COLO668 (cell line): Measurements from ENCODE around the gene SCD5.

Experiments
- DNase-seq: peaks from one replicate; lab custom pipeline; 2025; ENCODE audit not compliant: unreplicated experiment; lab: John Stamatoyannopoulos, UW

Gene SCD5

DNA sequence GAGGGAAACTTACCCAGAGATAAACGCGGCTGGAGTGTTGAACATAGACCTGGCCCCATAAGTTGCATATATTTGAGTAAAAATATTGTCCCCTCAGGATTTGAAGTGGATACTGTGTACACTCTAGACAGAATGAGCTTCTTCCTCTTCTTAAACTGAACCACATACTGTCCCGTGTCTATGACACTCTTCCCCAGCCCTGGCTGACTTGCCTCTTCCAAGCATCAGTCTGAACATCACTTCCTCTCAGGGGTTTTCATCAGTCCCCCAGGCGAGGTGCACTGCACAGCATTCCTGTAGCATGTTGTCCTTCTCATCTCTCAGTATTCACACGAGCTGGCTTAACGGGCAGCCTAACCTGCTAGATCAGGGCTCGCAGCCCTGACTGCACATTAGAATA lies 156.3 kb downstream of the SCD5 start:
- DNase-seq = no peak

DNA sequence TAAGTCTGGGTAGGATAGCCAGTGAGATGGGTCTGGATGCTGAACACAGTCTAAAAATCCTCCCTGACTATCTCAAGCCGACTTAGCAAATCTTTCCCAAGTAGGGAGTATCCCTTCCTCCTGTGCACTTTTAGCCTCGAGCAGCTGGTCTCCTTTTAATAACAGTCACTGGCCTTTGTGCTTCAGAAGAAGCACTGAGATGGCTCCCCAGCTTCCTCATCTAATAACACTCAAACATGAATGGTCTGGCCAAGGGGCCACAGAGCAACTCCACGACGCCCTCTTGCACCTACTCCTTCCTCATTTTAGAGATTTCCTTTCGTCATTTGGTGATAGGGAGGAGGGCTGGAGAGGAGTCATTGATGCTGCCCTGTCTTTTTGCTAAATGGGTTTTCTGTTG lies 158.1 kb downstream of the SCD5 start:
- no peak for DNase-seq

DNA sequence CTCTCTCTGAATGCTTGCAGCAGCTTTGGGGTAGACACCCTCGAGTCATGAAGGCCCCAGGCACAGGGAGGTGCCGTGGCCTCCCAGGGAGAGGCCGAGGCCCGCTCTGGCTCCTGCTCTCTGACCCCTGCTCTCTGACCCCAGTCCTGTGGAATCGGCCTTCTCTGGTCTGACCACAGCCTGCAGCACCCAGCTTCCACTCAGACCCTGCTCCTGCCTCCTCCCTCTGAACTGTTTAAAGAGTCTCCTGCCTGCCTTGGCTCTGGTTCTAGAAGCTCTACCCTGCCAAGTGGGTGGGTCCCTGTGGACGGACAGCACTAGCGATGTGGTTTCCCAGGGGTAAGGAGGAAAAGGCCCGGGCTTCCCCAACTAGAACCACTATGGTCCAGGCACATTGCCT lies 158.6 kb downstream of the SCD5 start:
- no peak for DNase-seq

DNA sequence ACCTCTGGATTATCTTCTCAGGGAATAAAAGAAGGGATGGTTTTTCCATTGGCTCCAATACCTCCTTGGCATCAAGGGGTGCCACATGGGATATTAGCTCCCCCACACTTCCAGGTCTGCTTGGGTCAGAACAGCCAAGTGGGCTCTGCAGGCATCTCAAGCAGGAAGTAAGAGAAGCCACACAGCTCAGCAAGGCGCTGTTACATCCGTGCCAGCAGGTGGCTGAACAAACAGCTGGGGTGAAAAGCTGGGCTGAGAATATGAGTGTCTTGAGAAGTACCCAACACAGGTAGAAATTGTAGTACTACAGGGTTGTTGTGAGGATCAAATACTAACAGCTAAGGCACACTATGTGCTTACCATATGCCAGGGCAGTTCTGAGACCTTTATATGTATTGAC lies 160.1 kb downstream of the SCD5 start:
- no peak for DNase-seq

DNA sequence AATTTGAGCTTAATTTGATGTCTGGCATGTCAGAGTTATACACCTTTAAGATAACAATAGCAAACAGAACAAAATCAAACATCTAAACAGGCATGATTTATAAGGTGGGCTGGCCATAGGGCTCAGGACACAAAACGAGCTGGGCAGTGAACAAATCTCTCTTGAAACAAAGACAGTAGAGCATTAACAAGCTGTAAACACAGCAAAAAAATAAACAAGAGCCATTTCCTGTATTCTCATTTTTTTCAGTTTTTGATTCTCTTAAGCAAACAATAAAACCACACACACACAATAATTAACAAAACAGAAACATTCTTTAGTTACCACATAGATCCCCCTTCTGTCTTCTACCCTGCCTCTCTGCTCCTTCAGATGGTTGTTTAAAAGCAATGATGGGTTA lies 168.5 kb downstream of the SCD5 start:
- no peak for DNase-seq

DNA sequence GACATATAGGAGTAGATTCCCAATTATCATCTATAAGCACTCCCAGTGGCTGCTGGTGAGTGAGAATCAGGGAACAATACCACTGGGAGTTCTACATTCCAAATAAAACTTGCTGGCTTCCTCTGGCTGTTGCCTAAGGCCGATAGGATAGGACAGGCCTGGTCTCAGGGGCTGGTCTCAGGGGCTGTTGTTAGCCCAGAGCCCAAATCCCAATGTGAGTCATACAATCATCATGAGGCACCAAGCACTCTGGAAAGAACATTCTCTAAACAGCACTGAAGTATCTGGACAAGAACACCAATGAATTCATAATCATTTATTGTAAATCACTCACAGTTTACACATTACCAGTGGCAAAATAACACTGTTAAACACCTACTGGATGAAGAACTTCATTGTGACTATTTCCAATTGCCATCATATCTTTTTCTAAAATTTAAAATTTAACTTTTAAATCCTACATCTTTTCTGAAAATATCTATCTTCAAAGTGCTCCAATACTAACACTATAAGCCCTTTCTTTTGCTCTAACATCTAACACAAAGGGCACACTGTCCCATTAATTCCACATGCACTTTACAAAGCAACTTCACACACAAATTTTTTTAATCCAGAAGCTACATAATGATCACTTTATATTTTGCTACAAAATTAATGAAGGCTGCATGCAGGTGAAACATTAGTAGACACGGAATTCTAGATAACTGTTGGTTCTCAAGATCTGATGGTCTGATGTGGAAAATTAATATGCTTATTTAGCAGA lies 169.2 kb downstream of the SCD5 start:
- DNase-seq = no peak

DNA sequence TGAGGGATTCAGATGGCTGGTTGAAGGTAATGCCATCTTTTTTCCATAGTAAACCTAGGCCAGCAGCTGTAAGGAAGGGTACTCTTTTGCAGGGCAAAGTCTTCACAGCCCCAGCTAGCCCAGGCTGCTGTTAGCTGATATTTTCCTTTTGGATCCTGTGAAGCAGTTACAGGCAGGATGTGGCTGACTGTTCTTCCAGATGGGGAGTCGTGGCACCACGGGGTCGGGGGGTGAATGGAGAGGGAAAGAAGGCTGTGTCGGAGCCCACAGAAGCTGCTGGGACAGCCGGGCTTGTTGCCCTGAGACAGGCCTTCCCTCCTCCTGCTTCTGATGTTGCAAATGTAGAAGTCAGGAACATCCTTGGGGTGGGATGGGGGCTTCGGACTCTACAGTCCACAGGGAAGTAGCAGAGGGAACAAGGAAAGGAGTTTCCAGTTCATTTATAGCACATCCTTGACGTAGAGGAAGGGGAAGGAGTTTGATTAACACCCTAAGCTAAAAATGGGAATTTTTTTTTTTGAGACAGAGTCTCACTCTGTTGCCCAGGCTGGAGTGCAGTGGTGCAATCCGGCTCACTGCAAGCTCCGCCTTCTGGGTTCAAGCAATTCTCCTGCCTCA lies 172.2 kb downstream of the SCD5 start:
- no peak for DNase-seq

DNA sequence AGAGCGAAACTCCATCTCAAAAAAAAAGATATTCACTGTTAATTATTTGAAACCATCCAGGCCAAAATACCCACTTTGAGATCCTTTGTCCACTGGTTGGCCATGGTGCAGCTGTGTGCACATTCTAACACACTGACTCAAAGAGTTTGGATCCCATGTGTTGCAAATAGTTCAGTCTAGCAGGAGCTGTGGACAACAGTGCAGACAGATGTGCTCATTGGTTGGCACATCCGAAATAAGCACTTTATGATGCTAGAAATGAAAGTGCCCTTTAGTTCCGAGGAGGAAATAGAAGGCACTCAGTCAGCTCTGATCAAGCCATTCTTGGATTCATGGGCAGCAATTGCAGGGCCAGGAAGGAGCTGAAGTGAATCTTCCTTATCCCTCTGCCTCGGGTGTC lies 173.8 kb downstream of the SCD5 start:
- no peak for DNase-seq

DNA sequence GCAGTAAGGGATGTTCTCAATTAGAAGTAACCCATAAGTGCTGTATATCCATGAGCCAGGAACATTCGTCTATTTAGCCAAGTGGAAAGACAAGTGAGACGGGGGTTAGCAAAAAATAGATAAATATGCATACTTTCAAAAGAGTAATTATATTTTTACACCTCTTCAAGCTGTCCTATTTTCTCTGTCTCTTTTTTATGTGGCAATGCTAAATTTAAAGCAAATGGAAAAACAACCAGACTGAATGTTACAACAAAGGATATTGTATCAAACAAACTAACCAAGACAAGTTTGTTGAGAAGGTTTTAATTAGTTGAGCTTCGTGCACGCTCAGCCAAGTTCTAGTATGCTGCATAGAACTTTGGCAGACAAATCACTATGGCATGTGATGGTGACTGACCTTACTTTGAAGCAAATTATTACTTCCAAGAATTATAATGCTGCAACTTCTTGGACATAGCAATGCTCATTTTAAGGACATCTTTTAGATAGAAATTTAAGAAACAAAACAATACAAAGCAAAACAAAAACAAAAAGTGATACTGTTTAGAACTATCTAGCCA lies 175.4 kb downstream of the SCD5 start:
- DNase-seq = no peak

DNA sequence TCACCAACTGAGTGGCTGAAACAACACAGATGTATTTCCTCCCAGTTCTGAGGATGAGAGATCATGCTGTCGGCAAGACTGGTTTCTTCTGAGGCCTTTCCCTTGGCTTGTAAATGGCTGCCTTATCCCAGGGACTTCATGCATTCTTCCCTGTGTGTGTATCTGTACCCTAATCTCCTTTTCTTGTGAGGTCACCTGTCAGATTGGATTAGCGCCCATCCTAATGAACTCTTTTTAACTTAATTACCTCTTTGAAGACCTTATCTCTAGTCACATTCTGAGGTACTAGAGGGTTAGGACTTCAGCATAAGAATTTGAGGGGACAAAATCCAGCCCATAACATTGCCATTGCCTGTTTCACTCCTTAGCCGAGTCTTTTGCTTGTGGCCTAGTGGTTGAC lies 177.3 kb downstream of the SCD5 start:
- no peak for DNase-seq

DNA sequence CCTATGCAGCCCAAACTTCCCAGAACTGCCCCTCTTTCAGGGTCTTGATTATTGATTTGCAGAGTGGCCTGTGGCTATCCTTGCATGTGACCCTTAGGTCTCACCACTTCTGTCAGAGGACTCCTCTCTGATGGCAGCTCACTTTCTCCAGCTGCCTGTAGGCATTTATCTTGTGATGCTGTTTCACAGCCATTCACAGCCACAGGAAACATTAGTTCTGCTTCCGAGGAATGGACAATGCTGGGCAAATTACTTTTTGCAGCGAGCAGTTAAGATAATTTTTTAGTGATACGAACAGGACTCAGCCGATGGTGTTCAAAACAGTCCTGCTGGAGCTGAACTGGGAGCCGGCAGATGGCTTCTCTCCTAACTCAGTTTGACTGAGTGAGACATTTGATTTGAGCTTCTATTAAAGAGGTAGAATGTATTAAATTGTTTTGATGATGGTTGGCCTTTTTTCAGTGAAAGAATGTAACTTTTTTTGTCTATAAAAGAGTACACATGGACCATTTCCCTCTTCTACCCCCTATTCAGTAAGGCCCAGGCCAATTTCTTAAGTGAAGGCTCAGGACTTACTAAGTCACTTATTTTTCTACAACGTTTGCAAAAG lies 178.4 kb downstream of the SCD5 start:
- no peak for DNase-seq

DNA sequence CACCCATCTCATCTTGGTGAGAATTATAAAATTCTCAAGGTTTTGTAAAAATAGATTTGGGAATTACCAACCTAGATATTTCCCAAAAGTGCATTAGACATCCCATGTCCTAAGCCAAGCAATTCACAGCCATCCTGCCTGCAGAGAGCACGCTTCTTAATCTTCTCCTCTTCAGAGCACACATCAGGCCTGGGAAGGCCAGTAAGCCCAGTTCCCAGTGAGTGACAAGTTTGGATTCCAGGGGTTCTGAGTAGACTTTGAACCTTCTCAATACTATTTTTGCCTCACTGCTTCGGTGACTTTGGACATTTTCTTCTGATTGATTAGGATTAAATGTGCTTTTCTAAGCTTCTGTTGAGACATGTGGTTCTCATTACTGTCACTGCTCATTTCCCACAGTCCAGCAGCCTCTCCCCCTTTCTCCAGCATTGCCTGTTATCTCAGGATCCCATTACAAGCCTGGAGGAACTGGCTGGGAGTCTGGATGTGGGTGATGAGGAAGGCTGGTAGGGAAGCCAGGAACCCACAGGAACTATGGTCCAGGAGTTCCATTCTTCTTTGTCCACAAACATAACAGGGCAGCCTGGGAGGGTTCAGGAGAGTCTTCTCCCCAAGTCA lies 180.4 kb downstream of the SCD5 start:
- no peak for DNase-seq

DNA sequence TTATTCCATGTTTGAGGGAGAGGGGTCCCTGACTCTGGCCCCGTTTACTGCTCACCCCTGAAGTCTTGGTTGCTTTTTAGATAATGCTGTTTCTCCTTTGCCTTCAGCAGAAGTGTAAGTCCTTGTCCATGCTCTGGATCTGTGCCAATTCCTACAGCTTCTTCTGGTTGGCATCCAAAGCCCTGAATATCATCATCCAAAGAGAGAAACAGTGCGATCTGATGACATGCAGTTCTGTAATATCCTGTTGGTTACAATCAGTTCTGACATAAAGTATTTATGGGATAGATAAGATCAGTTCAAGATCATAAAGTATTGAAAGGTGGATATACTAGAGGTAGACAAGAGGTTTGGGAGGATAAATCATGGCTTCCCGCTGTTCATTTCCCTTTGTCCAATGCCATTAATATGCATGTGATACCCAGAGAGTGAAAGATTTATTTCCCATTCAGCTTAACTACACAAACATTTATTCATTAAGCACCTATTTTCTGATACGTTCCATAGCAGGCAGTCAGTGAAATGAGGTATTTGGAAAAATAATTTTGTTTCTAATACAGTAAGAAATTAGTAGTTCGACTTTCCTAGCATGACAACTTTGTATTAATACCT lies 183.7 kb downstream of the SCD5 start:
- no peak for DNase-seq

DNA sequence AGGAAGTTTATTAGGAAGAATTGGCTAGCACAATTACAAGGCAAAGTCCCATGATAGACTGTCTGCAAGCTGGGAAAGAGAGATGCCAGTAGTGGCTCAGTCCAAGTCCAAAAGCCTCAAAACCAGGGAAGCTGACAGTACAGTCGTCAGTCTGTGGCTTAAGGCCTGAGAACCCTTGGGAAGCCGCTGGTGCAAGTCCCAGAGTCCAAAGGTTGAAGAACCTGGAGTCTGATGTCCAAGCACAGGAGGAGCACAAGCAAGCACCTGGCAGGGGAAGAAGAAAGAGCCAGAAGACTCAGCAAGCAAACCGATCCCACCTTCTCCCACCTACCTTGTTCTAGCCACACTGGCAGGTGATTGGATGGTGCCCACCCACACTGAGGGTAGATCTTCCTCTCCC lies 185.5 kb downstream of the SCD5 start:
- no peak for DNase-seq

DNA sequence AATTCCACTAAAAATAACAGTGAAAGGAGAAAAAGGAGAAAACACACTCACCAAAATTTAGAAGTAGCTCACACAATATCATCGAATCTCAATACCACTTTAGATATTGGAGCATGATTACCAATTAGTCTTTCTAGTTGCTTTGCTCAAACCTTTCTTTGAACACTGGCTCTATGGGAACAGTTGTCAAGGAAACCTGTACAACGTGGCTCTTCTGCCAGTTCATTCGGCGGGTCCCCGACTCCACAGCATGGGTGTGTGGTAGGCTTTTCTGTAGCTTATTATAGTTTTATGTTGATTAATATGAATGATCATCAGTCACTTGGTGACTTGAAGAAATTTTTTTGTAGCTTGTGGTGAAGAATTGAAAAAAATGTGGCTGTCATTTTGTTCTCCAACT lies 186.6 kb downstream of the SCD5 start:
- no peak for DNase-seq

DNA sequence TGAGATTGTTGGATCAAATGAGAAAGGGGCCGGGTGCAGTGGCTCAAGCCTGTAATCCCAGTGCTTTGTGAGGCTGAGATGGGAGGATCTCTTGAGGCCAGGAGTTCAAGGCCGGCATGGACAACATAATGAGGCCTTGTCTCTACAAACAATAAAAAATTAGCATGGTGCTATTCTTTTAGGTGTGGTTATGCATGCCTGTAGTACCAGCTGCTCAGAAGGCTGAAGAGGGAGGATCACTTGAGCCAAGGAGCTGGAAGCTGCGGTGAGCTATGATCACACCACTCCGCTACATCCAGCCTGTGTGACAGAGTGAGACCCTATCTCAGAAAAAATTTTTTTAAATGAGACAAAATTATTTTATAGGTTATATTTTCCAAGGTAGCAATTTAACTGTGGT lies 187.1 kb downstream of the SCD5 start:
- DNase-seq = no peak

DNA sequence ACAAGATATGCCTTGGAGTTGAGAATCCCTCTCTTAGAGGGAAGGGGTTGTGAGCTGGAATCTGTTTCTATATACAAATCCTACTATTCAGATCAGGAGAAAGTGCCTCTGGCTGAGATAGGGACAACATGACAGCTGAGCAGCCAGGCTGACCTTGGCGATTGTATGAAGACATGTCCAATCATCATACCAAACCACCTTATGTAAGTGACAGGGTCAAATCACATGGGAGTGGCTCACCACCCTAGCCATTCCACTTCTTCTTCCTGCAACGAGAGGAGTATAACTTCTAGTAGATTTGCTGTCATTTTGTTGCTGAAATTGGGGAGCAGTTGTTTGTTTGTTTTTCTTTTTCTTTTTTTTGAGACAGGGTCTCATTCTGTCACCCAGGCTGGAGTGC lies 188.6 kb downstream of the SCD5 start:
- no peak for DNase-seq

DNA sequence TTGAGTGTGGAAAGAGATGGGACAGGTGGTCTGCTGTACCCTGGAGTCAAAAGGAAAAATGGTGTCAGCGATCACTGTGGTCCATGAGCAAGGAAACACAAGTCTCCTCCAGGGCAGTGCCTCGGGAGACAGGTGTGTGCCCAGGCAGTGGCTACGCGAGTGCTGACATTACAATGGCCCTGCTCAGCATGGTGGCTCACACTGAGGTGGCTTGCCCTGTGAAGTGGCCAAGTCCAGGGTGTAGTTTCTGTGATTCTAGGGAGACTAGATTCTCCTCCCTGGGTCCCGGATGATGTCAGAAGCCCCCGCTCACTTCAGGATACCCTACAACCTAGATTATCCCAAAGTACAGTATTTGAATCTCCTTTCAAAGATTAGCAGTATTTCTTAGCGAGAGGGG lies 192.0 kb downstream of the SCD5 start:
- DNase-seq = no peak

DNA sequence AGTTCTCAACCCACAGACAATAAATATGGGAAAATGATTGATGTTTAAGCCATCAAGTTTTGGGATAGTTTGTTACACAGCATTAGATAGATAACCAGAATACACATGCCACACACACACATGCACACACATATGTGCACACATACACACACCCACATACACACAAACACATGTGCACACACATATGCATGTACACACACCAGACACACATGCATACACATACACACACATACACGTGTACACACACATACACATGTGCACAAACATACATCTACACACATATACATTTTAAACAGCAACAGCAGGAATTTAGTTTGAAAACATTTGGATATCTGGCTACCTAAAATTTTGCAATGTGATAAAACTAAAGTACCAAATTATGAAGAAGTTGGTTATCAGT lies 194.1 kb downstream of the SCD5 start:
- DNase-seq = no peak

DNA sequence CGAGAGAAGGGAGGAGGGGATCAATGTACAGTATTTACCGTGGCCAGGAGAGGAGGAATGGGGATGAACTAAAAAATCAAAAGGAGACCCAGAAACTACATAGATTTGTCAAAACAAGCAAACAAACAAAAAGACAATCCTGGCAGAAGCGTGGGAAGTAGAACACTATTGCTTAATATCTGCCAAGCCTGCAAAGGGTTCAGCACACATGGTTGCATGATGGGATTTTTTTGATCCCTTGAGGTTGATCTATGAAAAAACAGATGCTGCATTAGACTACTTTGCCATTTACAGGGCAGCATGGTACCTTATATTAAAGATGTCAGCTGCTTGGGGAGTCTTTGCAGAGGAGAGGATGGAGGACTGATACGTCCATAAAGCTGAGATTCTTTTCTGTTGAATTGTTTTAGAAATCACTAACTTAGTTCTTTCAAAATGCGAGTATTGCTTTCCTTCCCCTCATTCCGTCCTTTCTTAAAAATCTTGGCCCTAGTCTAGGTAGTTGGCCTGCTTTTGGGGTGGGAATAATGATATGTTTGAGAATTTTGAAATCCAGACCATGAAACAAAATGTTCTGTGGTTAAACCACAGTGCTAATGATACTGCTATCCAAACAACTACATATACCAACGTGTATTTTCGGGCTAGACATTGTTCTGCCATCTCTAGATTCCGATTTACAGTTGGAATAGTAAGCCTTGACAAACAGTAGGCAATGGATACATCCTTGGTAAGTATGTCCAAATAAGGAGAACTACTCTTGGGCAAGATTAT lies 197.2 kb downstream of the SCD5 start:
- no peak for DNase-seq

DNA sequence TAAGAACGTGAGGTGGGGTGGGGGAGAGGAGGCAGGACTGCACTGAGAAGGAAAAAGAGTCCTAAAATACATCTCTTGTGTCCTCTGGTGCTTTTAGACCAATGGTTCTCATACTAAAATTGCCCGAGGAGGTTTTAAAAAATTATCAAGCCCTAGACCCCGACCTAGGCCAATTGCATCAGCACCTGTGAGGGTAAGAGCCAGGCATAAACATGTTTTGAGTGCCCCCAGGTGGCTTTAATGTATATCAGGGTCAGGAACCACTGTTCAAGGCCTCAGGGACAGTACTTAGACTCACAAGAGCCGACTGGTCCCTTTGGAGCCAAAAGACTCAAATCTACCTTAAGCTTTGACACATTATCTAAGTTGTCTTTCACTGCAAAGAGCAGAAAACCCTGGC lies 199.3 kb downstream of the SCD5 start:
- peak; percentile 9 for DNase-seq
